Liver (tissue), 3 donors: ENCODE data around the gene NELL1.

Experiments
- CTCF ChIP-seq: fragments of 150-350 bp; IDR thresholded peaks from 2 replicates; pipeline ENCODE4 v1.5.1; 2017; ENCODE audit warnings: improper control_type of control experiment, low read depth, low read length; ENCODE audit not compliant: missing input control
- EGR1 ChIP-seq, 2 donors: IDR thresholded peaks; 2 replicates each; pipeline ENCODE4 v1.6.1; 2016 to 2018; ENCODE audit warnings: antibody characterized with exemption in 2 of 2, low read depth in 2 of 2
- GABPA ChIP-seq, 2 donors: IDR thresholded peaks in 1 of 2; conservative IDR thresholded peaks in 1 of 2; 2 replicates each; pipeline ENCODE4 v1.6.1; 2016; ENCODE audit warnings: antibody characterized with exemption in 2 of 2, mild to moderate bottlenecking in 1 of 2, moderate library complexity in 1 of 2
- JUND ChIP-seq, 2 donors: IDR thresholded peaks; 2 replicates each; pipeline ENCODE4 v1.6.1; 2016; ENCODE audit warnings: antibody characterized with exemption in 2 of 2
- MAX ChIP-seq: IDR thresholded peaks from 2 replicates; pipeline ENCODE4 v1.6.1; 2016; ENCODE audit warnings: antibody characterized with exemption
- RAD21 ChIP-seq, 2 donors: IDR thresholded peaks; 2 replicates each; pipeline ENCODE4 v1.6.1; 2016; ENCODE audit warnings: antibody characterized with exemption in 2 of 2, mild to moderate bottlenecking in 2 of 2
- TAF1 ChIP-seq: conservative IDR thresholded peaks from 2 replicates; pipeline ENCODE4 v1.6.1; 2016; ENCODE audit warnings: antibody characterized with exemption, mild to moderate bottlenecking
- donor health status: healthy.
- donor health status: healthy.

GRCh38 chr11:20712912-20713311 is 43.5 kb downstream of the NELL1 start:
- no peak for TF ChIP-seq GABPA (IDR thresholded peaks at IDR 0.05 in 1 of 2, conservative IDR thresholded peaks at IDR 0.05 in 1 of 2)
- TF ChIP-seq CTCF = no peak
- no peak for TF ChIP-seq EGR1 (IDR thresholded peaks at IDR 0.05; ENCODE audit: low read depth in 2 of 2)
- no peak for TF ChIP-seq JUND (IDR thresholded peaks at IDR 0.05)
- no peak for TF ChIP-seq MAX
- TF ChIP-seq RAD21 (IDR thresholded peaks at IDR 0.05) = no peak
- TF ChIP-seq TAF1 = no peak
